GM21528 (cell line): ENCODE measurements around the gene WDCP.
"Not testable (repeated sequence)": the region's sequence is repeated elsewhere in the genome, so short reads cannot be mapped to it uniquely, and the experiment has no call there.

ENCODE experiments used
- ATAC-seq: cut with Tn5 transposase; IDR thresholded peaks from one replicate; pipeline ENCODE4 v1.9.1; 2021; ENCODE audit warnings: mild to moderate bottlenecking, moderate library complexity; ENCODE audit not compliant: unreplicated experiment, low FRiP score

WDCP gene

GRCh38 chr2:24046930-24047702 is at the start of gene WDCP:
Gene WDCP (minus strand): TSS chr2:24047391. CDS start chr2:24039494, 7,897 bp downstream.
- ATAC-seq, result peak; percentile 99

GRCh38 chr2:24095171-24095677 is 48.0 kb upstream of the WDCP start:
- ATAC-seq, result not testable (repeated sequence)

GRCh38 chr2:24093270-24093669 is 46.1 kb upstream of the WDCP start:
- ATAC-seq, result not testable (repeated sequence)

- no peak for ATAC-seq
Observed at GRCh38 chr2:24088821-24089359, 41.7 kb upstream of the WDCP start.

- ATAC-seq, result no peak
Observed at GRCh38 chr2:24087032-24087431, 39.8 kb upstream of the WDCP start.

GRCh38 chr2:24086241-24086640 is 39.0 kb upstream of the WDCP start:
- no peak for ATAC-seq

GRCh38 chr2:24085200-24085489 is 38.0 kb upstream of the WDCP start:
- no peak for ATAC-seq

- ATAC-seq, result peak; percentile 85
Observed at GRCh38 chr2:24084386-24085199, 37.4 kb upstream of the WDCP start, which contains the start of gene TP53I3. Gene TP53I3 (minus strand): TSS chr2:24084834. CDS start chr2:24084326, 508 bp downstream.

GRCh38 chr2:24083567-24084385 is 36.6 kb upstream of the WDCP start:
- ATAC-seq, result peak; percentile 70

GRCh38 chr2:24082787-24083566 is 35.8 kb upstream of the WDCP start:
- no peak for ATAC-seq

GRCh38 chr2:24080701-24081100 is 33.5 kb upstream of the WDCP start:
- ATAC-seq, result no peak

GRCh38 chr2:24077879-24078278 is 30.7 kb upstream of the WDCP start:
- no peak for ATAC-seq

GRCh38 chr2:24077535-24077877 is 30.3 kb upstream of the WDCP start:
- no peak for ATAC-seq

- peak; percentile 22 for ATAC-seq
Observed at GRCh38 chr2:24076849-24077534, 29.8 kb upstream of the WDCP start.

- ATAC-seq, result peak; percentile 95
Observed at GRCh38 chr2:24075915-24076848, 29.0 kb upstream of the WDCP start, which contains the start of gene SF3B6. Gene SF3B6 (minus strand): TSS chr2:24076326. CDS start chr2:24076229, 97 bp downstream.

- ATAC-seq, result no peak
Observed at GRCh38 chr2:24075259-24075658, 28.1 kb upstream of the WDCP start.

- ATAC-seq, result no peak
Observed at GRCh38 chr2:24073816-24074215, 26.6 kb upstream of the WDCP start.

GRCh38 chr2:24072259-24072658 is 25.1 kb upstream of the WDCP start:
- no peak for ATAC-seq
